HL-60 (cell line): ENCODE data around the gene MTREX.

ENCODE experiments used
- DNase-seq, 2 experiments: peaks; one replicate each; pipeline ENCODE4 v3.0.0-alpha.2; 2010 to 2020; ENCODE audit warnings: low read depth in 1 of 2, low spot score in 1 of 2
- H3K27ac ChIP-seq: fragments of 250-450 bp; sonication (Bioruptor Pico); replicated peaks from 2 replicates; pipeline ENCODE4 v1.5.1; 2020; ENCODE audit warnings: mild to moderate bottlenecking, moderate library complexity
- H3K27me3 ChIP-seq: fragments of 250-450 bp; sonication (Bioruptor Pico); 2 replicates; pipeline ENCODE4 v1.5.1; 2021; ENCODE audit warnings: mild to moderate bottlenecking, moderate library complexity; ENCODE audit not compliant: insufficient read depth, poor library complexity, severe bottlenecking
- H3K4me3 ChIP-seq: replicated peaks from 2 replicates; pipeline ENCODE4 v1.5.1; 2011; ENCODE audit warnings: mild to moderate bottlenecking, control low read depth, low read length; ENCODE audit not compliant: insufficient read depth
- CTCF ChIP-seq: IDR thresholded peaks from one replicate; pipeline ENCODE4 v1.5.1; 2011; ENCODE audit warnings: low read length, control low read depth, inconsistent platforms; ENCODE audit not compliant: insufficient read depth
- GABPA ChIP-seq: IDR thresholded peaks from 2 replicates; pipeline ENCODE4 v1.6.1; 2012; ENCODE audit warnings: low read depth
- POLR2AphosphoS5 ChIP-seq: IDR thresholded peaks from 2 replicates; pipeline ENCODE4 v1.6.1; 2012; ENCODE audit warnings: low read depth
- REST ChIP-seq: IDR thresholded peaks from 2 replicates; pipeline ENCODE4 v1.6.1; 2012; ENCODE audit warnings: low read depth; ENCODE audit not compliant: insufficient replicate concordance
- SPI1 ChIP-seq: IDR thresholded peaks from 2 replicates; pipeline ENCODE4 v1.6.1; 2012; ENCODE audit warnings: low read depth, mild to moderate bottlenecking, borderline replicate concordance

The MTREX gene

GRCh38 chr5:55345327-55345726 lies 37.5 kb downstream of the MTREX start:
- no peak for DNase-seq
- no peaks in the 10 kb centered on the region for H3K27me3 ChIP-seq
- TF ChIP-seq CTCF: no peak
- no peak for TF ChIP-seq SPI1
- TF ChIP-seq REST: no peak
- no peak for TF ChIP-seq POLR2AphosphoS5
- no peak overlapping the region for H3K27ac ChIP-seq
- no peak overlapping the region for H3K4me3 ChIP-seq

- H3K27ac ChIP-seq: no peak overlapping the region
- no peaks in the 10 kb centered on the region for H3K27me3 ChIP-seq
- DNase-seq: no peak
- TF ChIP-seq SPI1 (no peak), POLR2AphosphoS5 (no peak), REST (no peak), GABPA (no peak), CTCF (no peak)
- no peak overlapping the region for H3K4me3 ChIP-seq
Observed at GRCh38 chr5:55347786-55348185, 40.0 kb downstream of the MTREX start.

- no peak overlapping the region for H3K4me3 ChIP-seq
- no peaks in the 10 kb centered on the region for H3K27me3 ChIP-seq
- no peak overlapping the region for H3K27ac ChIP-seq
- no peak for TF ChIP-seq CTCF
- no peak for TF ChIP-seq SPI1
- no peak for TF ChIP-seq GABPA
- no peak for TF ChIP-seq POLR2AphosphoS5
- TF ChIP-seq REST: no peak
- DNase-seq: no peak
Observed at GRCh38 chr5:55350754-55351153, 43.0 kb downstream of the MTREX start.
